A673 (cell line): ENCODE data around the gene ZNF429.

Experiments used
- CTCF ChIP-seq: fragments of 300-800, 200-600 bp; sonication (generic); conservative IDR thresholded peaks from 2 replicates; pipeline ENCODE4 v1.5.1; 2017; ENCODE audit warnings: low read depth, mild to moderate bottlenecking, antibody characterized with exemption, low read length, moderate library complexity, mixed read lengths
- EZH2 ChIP-seq: fragments of 200-600 bp; sonication (generic); IDR thresholded peaks from 2 replicates; pipeline ENCODE4 v1.6.1; 2017; ENCODE audit warnings: borderline replicate concordance, low read depth, mild to moderate bottlenecking, mixed read lengths, antibody characterized with exemption, low read length; ENCODE audit not compliant: poor library complexity, severe bottlenecking

GRCh38 chr19:21505459-21506451 lies at the start of gene ZNF429:
- TF ChIP-seq CTCF (no peak), EZH2 (no peak)
